Measurements from ENCODE around the gene PIF1.

GRCh38 chr15:64847448-64847847, 22.0 kb upstream of the PIF1 start:
- TF ChIP-seq ELK1 (IDR thresholded peaks at IDR 0.05; ENCODE audit: borderline replicate concordance, low read depth, low read length) (no peak), CTCF (conservative IDR thresholded peaks at IDR 0.05; ENCODE audit: low read depth, low read length) (no peak), POLR2A (IDR thresholded peaks at IDR 0.05; ENCODE audit: low read depth, low read length) (no peak), FOS (IDR thresholded peaks at IDR 0.05; ENCODE audit: low read depth, low read length) (no peak), CEBPB (IDR thresholded peaks at IDR 0.05; ENCODE audit: low read depth, low read length) (no peak), MAZ (IDR thresholded peaks at IDR 0.05; ENCODE audit: borderline replicate concordance, low read depth, low read length) (no peak), RAD21 (IDR thresholded peaks at IDR 0.05; ENCODE audit: low read length) (no peak), CHD1 (IDR thresholded peaks at IDR 0.05; ENCODE audit: low read depth, low read length) (no peak), RFX5 (IDR thresholded peaks at IDR 0.05; ENCODE audit: low read depth, low read length) (no peak), BHLHE40 (IDR thresholded peaks at IDR 0.05; ENCODE audit: low read depth, low read length) (no peak), MAFK (IDR thresholded peaks at IDR 0.05; ENCODE audit: low read depth, low read length) (no peak)

Measured in IMR-90 (cell line).